IgD-negative memory B cell (primary cell): ENCODE results near the gene LHPP. TPM values are rescaled to one million over a fixed set of nuclear protein-coding genes. Genes with fewer than 3 reads are reported as not detected.

ENCODE experiments used
- H3K27ac Mint-ChIP-seq, 3 donors: one replicate each; pipeline ENCODE4 v1.8.0; 2020 to 2022; ENCODE audit warnings: mild to moderate bottlenecking in 3 of 3, mixed read lengths in 3 of 3, moderate library complexity in 1 of 3
- H3K27me3 Mint-ChIP-seq: one replicate; pipeline ENCODE4 v1.8.0; 2021; ENCODE audit warnings: mixed read lengths
- H3K36me3 Mint-ChIP-seq: one replicate; pipeline ENCODE4 v1.8.0; 2020; ENCODE audit warnings: mild to moderate bottlenecking, mixed read lengths
- H3K4me1 Mint-ChIP-seq, 3 donors: one replicate each; pipeline ENCODE4 v1.8.0; 2020 to 2022; ENCODE audit warnings: mixed read lengths in 3 of 3, mild to moderate bottlenecking in 1 of 3
- H3K4me3 Mint-ChIP-seq, 4 donors: one replicate each; pipeline ENCODE4 v1.8.0; 2020 to 2022; ENCODE audit warnings: mild to moderate bottlenecking in 4 of 4, mixed read lengths in 4 of 4, moderate library complexity in 3 of 4
- H3K9me3 Mint-ChIP-seq, 3 donors: one replicate each; pipeline ENCODE4 v1.8.0; 2020 to 2021; ENCODE audit warnings: mixed read lengths in 3 of 3, mild to moderate bottlenecking in 1 of 3
- polyA plus RNA-seq: library from polyadenylated mRNA; unstranded; fragments of 300-500 nt; fragmentation: Illumina TruSeq; gene quantifications from one replicate; pipeline ENCODE4 v1.2.3, GENCODE V29; 2021

Gene LHPP
- polyA plus RNA-seq, 1 donor from 2014 or later, result 52.0 TPM

DNA sequence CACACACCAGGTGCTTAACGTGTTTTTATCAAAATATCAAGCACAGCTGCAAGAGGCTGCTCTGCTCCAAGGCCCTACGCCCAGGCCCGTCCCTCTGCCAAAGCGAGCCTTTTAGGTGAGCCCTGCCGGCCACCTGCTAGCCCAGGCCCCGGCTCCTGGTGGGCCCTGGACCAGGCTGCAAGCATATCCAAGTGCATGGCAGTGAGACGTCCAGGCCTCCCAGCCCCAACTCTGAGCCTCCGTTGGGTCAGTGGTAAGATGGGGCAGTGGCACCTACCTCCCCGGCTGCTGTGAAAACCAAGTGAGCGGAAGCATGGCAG, 136.2 kb downstream of the LHPP start:
- Mint-ChIP-seq H3K27me3 (no peaks in the 10 kb centered on the region), H3K4me3 (peak overlapping the region in 1 of 4 donors; percentile 55), H3K36me3 (peaks cover 2% of the 10 kb centered on the region), H3K4me1 (peaks cover 24 to 36% (median 34%) of the 10 kb centered on the region in 3 donors), H3K9me3 (no peaks in the 10 kb centered on the region), H3K27ac (peak overlapping the region in 1 of 3 donors; percentile 70)

DNA sequence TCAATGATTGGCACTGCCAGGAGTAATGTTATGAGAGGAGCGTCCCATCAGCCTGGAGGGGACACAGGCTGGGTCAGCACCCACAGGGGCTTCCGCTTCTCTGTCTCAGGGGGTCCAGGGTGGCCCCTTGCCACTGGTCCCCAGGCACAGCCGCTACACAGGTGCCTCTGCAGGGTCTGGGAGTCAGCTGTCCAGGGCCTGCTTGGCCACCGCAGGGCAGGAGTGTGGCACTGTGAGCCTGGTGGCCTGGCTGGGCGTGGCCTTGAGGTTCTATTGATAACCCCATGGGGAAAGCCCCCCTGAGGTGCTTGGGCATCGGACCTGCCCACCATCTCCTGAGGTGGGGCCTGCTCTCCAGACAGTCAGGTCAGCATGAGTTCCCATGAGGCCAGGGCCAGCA, 136.6 kb downstream of the LHPP start:
- Mint-ChIP-seq H3K27ac (peak overlapping the region in 2 of 3 donors; percentile 10 to 70), H3K4me1 (peaks cover 24 to 36% (median 36%) of the 10 kb centered on the region in 3 donors), H3K9me3 (no peaks in the 10 kb centered on the region), H3K36me3 (peaks cover 2% of the 10 kb centered on the region), H3K27me3 (no peaks in the 10 kb centered on the region), H3K4me3 (peak overlapping the region in 2 of 4 donors; percentile 28 to 55)

DNA sequence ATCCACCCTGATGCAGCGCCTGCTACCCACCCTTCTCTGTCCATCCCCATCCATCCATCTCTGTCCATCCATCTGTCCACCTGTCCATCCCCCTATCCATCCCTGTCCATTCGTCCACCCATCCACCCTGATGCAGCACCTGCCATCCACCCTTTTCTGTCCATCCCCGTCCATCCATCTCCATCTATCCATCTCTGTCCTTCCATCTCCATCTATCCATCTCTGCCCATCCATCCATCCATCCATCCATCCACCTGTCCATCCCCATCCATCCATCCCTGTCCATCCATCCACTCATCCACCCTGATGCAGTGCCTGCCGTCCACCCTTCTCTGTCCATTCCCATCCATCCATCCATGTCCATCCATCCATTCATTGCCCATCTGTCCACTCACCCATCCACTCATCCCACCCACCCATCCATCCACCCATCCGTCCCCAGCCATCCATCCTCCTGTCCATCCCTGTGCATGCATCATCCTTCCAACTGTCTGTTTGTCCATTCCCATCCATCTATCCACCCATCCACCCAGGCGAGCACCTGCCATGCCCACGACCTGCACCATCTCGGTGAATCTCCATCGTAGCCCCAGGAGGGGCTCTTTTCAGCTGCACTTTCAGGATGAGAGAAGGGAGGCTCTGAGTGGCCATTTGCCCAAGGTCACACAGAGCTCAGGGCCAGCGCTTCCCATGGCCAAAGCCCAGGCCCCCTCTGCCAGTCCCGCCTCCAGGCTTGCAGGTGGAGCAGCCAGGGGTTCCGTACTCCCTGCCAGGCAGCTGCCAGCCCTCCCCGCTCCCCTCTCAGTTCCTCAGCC, 137.4 kb downstream of the LHPP start:
- H3K4me1 Mint-ChIP-seq, result peaks cover 24 to 38% (median 36%) of the 10 kb centered on the region in 3 donors
- H3K27ac Mint-ChIP-seq, result peak overlapping the region in 1 of 3 donors; percentile 84
- peaks cover 2% of the 10 kb centered on the region for H3K36me3 Mint-ChIP-seq
- no peaks in the 10 kb centered on the region for H3K9me3 Mint-ChIP-seq
- H3K27me3 Mint-ChIP-seq, result no peaks in the 10 kb centered on the region
- peak overlapping the region in 2 of 4 donors; percentile 2 to 85 for H3K4me3 Mint-ChIP-seq

DNA sequence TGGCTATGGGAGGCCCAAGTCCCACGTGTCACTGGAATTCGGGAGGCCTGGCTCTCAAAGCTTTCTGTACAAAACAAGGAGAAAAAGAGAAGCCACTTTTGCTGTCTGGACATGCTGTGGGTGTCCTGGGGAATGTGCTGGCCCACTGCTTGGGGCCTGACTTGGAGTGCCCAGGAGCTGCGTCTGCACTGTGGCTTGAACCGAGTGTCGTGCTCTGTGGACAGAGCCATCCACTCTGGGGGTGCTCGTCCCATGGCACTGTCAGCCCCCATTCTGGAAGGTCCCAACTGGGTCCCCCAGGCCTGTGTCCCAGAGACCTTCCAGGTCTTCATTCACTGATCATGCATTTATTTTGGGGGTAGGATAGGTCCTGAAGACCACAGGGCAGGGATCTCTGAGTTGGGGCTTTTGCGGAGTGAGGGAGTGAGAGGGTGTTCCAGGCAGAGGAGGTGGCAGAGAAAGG, 138.0 kb downstream of the LHPP start:
- Mint-ChIP-seq H3K27ac (peak overlapping the region; percentile 84 to 100 (median 97)), H3K27me3 (no peaks in the 10 kb centered on the region), H3K4me1 (peaks cover 23 to 44% (median 41%) of the 10 kb centered on the region in 3 donors), H3K9me3 (no peaks in the 10 kb centered on the region), H3K4me3 (peak overlapping the region in 2 of 4 donors; percentile 61 to 77), H3K36me3 (peaks cover 2% of the 10 kb centered on the region)

DNA sequence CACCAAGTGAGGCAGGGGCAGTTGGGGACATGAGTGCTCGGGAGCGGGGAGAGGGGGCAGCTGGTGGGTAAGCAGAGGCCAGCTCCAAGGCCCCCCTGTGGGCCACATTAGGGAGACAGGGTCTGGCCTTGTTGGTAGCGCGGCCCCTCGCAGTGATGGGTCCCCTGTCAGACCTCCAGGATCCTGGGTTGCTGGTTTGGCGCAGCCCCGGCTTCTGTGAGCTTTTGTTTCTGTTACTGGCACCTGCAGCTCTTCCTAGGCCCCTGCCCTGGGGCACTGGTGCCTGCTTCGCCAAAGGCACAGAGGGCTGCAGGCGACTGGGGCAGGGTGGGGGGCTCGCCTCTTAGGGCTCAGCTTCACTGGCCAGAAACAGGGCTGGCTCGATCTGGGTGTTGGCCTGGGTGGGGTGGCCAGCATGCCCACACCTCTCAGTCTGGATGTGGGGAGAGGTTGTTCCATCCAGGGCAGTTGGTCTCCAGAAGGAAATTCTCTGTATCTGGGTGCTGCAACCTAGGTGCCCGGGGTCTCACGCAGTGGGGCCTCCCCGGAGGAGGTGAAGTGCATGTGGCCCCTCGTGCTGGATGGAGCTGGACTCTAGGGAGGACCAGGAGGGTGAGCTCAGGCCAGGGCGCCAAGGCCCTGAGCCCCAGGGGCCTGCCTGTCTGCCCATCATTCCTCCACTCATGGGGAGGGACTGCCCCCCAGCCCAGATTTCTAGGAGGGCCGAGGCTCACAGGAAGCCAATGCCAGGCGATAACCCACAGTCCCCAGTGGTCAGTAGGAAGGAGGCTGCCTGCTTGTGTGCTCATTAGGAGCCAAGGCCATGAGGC, 138.6 kb downstream of the LHPP start:
- H3K9me3 Mint-ChIP-seq, result no peaks in the 10 kb centered on the region
- H3K4me1 Mint-ChIP-seq, result peaks cover 19 to 46% (median 42%) of the 10 kb centered on the region in 3 donors
- H3K27me3 Mint-ChIP-seq, result no peaks in the 10 kb centered on the region
- peak overlapping the region; percentile 97 to 100 (median 97) for H3K27ac Mint-ChIP-seq
- H3K36me3 Mint-ChIP-seq, result peaks cover 2% of the 10 kb centered on the region
- H3K4me3 Mint-ChIP-seq, result peak overlapping the region in 3 of 4 donors; percentile 77 to 92 (median 83)

DNA sequence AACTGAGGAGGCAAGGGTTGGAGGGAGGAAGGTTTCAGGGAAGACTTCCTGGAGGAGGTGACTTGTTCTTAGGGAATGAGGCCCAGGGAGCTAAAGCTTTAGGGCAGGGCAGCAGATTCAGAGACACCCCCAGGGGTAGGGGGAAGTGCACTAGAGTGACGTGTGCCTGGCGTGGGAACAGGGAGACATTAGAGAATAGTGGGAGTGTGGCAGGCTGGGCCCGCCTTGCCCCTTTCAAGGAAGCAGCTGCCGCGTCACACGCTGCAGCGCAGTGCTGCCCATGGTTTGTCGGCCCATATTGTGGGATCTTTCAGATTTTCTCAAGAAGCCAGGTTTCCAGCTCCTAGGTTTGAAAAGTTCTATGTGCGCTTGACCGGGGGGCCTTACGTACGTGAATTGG, 139.4 kb downstream of the LHPP start:
- H3K36me3 Mint-ChIP-seq, result no peaks in the 10 kb centered on the region
- H3K9me3 Mint-ChIP-seq, result no peaks in the 10 kb centered on the region
- H3K27me3 Mint-ChIP-seq, result no peaks in the 10 kb centered on the region
- peak overlapping the region; percentile 64 to 92 (median 80) for H3K4me3 Mint-ChIP-seq
- peaks cover 19 to 43% (median 41%) of the 10 kb centered on the region in 3 donors for H3K4me1 Mint-ChIP-seq
- H3K27ac Mint-ChIP-seq, result peak overlapping the region; percentile 97 to 100 (median 97)

DNA sequence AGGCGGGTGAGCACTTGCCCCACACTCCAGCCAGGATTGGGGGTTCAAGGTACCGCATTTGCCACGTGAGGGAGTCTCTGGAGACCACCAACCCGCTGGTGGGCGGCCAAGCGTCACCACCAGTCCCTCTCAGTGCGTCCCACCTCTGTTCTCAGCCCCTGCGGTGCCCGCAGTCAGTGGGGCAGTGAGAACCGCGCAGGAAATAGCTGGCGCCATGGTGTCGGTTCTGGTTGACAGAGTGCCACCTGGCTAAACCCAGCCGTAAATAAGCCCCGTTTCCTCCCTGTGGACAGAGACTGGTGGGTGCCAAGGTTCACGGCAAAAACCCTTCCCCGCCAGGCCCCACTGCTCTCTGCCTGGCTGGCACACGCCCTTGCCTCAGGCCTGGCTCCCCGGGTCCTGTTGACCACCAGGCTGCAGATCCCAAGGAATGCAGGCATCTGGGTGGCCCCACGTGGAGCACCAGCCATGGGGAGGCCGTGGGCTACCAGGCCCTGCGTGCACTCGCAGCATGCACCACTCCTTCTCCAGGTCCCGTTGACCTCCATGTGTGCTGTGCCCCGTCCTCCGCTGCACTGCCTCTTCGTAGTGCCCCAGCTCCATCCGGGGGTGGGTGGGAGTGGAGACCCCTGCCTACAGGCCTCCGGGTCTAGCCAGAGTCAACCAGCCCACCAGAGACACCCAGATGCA, 140.0 kb downstream of the LHPP start:
- no peaks in the 10 kb centered on the region for H3K9me3 Mint-ChIP-seq
- peak overlapping the region; percentile 97 to 100 (median 97) for H3K27ac Mint-ChIP-seq
- peaks cover 19 to 43% (median 41%) of the 10 kb centered on the region in 3 donors for H3K4me1 Mint-ChIP-seq
- no peaks in the 10 kb centered on the region for H3K36me3 Mint-ChIP-seq
- H3K27me3 Mint-ChIP-seq, result no peaks in the 10 kb centered on the region
- peak overlapping the region; percentile 64 to 92 (median 80) for H3K4me3 Mint-ChIP-seq

DNA sequence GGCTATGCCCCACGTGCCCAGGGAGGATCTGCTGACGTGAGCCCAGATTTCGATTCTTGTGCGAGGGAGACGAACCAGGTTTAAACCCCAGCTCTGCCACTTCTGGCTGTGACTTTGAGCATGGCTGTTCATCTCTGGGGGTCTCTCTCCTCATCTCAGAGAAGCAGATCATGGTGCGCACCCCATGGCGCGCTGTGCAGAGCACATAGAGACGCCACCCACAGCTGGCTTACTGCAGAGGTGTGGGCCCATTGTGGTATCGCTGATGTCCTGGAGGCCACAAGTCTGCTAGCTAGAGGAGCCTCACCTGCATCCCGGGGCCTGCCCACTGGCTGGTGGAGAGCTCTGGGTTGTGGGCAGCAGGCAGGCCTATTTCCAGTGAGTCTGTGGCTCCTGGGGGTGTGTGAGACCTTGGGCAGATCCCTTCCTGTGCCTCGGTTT, 140.5 kb downstream of the LHPP start:
- Mint-ChIP-seq H3K27ac (peak overlapping the region; percentile 97 to 100 (median 97)), H3K27me3 (no peaks in the 10 kb centered on the region), H3K36me3 (no peaks in the 10 kb centered on the region), H3K4me3 (peak overlapping the region in 3 of 4 donors; percentile 77 to 92 (median 83)), H3K9me3 (no peaks in the 10 kb centered on the region), H3K4me1 (peaks cover 19 to 45% (median 43%) of the 10 kb centered on the region in 3 donors)

DNA sequence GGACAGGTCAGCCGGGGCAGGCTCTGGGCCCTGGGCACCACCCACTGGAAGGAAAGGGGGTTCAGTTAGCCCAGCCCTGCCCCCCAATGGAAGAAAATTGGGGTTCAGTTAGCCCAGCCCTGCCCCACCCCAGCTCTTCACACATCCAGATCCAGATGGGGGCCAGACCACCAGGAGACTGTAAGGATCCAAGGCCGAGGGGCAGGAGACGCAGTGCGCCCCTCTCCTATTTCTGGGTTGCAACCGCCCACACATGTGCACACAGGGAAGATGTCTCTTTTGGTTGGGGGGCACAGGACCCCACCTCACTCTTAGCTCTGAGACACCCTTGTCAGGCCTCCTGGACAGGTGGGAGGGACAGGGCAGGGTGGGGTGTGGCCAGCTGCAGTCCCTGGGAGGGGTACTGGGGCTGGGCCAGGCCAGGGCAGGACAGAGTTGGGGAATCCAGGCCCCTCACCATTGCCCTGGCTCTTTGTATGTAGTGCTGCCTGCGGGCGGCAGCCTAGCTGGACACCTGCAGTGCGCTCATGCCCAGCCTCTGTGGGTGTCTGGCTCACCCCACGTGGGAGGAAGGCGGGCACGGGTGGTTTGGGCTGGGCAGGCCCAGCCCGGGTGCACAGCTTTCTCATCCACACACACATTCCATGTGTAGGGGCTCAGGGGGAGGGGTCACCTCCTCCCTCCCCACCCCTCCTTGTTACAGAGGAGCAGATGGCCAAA, 141.2 kb downstream of the LHPP start:
- Mint-ChIP-seq H3K36me3 (no peaks in the 10 kb centered on the region), H3K27me3 (no peaks in the 10 kb centered on the region), H3K9me3 (no peaks in the 10 kb centered on the region), H3K4me1 (peaks cover 19 to 48% (median 43%) of the 10 kb centered on the region in 3 donors), H3K4me3 (peak overlapping the region in 3 of 4 donors; percentile 77 to 92 (median 77)), H3K27ac (peak overlapping the region; percentile 97 to 100 (median 97))

DNA sequence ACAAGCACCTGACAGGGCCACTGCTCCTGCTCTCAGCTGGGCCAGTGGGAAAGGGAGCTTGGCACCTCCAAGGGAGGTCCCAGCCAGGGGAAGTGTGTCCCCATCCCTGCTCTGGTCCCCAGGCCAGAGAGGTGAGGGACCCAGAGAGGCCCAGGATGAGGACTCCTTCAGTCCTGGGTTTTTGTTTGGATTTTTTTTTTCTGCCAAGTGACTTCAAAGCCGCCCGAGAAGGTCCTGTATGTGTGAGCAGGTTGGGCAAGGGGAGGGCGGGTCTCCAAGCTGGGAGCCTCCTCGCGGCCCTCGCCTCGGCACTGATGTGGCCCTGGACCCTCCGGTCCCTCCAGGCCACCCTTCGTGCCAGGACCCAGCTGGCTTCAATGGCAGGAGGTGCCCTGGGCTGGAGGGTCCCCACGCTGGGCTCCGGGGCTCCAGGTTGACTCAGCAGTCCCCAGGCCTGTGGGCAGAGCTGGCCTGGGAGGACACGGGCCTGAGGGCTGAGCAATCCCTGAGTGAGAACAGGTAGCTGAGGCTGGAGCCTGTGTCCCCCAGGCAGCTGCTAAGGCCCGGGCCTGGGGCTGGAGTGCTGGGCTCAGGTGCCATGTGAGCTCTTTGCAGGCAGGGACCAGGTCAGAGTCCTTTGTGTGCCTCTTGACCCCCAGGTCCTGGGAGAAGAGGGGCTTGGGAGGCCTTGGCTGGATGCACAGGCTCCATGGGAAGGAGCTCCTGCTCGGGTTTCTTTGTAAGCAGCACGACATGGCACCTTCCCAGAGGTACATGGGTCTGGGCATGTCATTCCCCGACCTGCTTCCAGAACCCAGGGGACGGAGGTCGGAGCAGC, 142.0 kb downstream of the LHPP start:
- Mint-ChIP-seq H3K4me1 (peaks cover 19 to 49% (median 41%) of the 10 kb centered on the region in 3 donors), H3K4me3 (peak overlapping the region in 2 of 4 donors; percentile 60 to 77), H3K27ac (peak overlapping the region in 2 of 3 donors; percentile 97 to 100)

DNA sequence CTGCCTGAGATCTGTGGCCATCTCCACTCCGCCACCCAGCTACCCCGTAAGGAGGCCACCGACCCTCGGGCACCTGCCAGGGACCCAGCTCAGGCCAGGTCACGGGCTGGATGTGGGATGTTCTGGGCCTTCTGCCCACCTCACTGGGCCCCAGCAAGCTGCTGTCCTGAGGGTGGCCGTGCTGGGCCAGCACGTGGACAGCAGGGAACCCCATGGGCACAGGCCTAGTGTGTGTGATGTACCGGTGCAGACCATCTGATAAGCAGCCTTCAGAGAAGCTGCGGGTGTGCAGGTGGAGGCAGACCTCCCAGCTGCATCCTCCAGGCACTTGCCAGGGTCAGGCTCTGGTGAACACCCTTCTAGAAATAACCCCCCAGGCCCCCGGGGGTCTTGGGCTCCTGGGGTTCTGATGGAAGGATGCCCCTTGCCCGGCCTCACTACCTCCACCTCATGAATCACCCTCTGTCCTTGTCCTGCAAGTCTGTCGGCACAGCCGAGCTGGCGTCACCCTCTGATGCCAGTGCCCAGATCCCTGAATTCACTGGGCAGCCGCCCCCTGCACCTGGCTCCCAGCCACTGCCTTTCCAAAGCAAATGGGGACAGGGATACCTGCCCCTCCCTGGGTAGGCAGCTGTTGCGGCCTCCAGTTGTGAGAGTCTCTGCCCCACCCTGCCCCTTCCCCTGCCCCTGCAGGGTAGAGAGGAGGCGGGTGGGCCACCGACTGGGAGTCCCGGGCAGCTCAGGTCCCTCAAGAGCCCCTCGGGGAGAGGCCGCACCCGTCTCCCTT, 142.8 kb downstream of the LHPP start:
- Mint-ChIP-seq H3K27me3 (no peaks in the 10 kb centered on the region), H3K27ac (peak overlapping the region in 2 of 3 donors; percentile 78 to 81), H3K4me3 (peak overlapping the region in 1 of 4 donors; percentile 60), H3K4me1 (peaks cover 19 to 49% (median 34%) of the 10 kb centered on the region in 3 donors), H3K9me3 (no peaks in the 10 kb centered on the region), H3K36me3 (no peaks in the 10 kb centered on the region)

More for the DNA sequence above, 142.0 kb downstream of the LHPP start:
- Mint-ChIP-seq H3K36me3 (no peaks in the 10 kb centered on the region), H3K9me3 (no peaks in the 10 kb centered on the region), H3K27me3 (no peaks in the 10 kb centered on the region)

DNA sequence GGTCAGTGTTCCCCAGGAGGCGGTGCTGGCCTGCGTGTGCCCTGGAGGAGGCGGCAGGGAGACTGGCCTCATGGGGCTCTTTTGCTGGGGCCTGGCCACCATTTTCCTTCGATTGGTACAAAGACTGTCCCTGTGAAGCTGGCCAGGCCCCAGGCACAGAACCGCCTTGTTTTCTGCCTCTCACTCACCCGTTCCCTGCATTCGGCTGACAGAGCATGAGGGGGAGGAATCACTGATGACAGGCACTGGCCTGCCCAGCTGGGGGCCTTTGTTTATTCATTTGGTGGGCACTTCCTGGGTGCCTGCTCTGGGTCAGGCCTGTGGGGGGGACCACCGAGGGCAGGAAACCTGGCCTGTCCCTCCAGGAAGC, 143.4 kb downstream of the LHPP start:
- Mint-ChIP-seq H3K4me1 (peaks cover 19 to 49% (median 29%) of the 10 kb centered on the region in 3 donors), H3K4me3 (peak overlapping the region in 3 of 4 donors; percentile 9 to 83 (median 82)), H3K27ac (peak overlapping the region in 2 of 3 donors; percentile 78 to 89), H3K27me3 (no peaks in the 10 kb centered on the region), H3K9me3 (no peaks in the 10 kb centered on the region), H3K36me3 (no peaks in the 10 kb centered on the region)
